ENCODE measurements around the gene MBNL2. TPM values are rescaled to one million over a fixed set of nuclear protein-coding genes. Genes with fewer than 3 reads are reported as not detected.
A peak's percentile ranks its signal among the peaks of the same experiment; 100 is the strongest.

MBNL2 gene
- total RNA-seq, 4 donors from 2014 or later, result 113 to 129 (median 118) TPM

DNA sequence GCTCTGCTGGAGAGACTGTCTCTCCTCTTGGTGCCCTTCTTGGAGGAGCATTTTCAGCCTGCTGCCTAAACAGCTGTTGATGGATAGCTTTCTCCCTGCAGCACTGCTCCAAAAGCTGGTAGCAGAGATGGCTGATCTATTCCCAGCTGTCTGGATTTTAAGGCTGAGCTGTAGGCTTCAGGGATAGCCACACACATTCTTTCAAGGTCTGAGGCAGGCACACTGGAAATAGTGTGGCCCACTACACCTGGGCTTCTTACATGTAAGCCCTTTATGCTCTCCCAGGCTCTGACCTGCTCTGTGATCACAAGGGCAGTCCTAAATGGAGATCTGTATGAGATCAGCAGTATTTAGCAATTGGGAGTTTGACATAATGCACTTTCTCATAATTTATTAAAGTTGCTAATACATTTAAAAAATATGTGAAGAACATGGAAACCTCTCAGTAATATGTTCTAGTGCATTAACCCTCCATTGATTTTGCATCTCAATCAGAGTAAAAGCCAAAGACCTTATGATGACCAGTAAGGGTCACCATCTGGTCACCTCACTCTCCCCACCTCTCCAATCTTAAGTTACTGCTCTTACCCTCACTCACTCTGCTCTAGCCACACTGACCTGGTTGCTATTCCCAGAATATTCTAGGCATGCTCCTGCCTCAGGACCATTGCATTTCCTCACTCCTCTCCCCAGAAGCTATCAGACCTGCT, 91.6 kb downstream of the MBNL2 start:
- no peak for ATAC-seq
- TF ChIP-seq EP300 (IDR thresholded peaks at IDR 0.05) (no peak), POLR2AphosphoS5 (IDR thresholded peaks at IDR 0.05) (no peak), POLR2A (IDR thresholded peaks at IDR 0.05) (no peak)
- TF ChIP-seq, protein P1, sequence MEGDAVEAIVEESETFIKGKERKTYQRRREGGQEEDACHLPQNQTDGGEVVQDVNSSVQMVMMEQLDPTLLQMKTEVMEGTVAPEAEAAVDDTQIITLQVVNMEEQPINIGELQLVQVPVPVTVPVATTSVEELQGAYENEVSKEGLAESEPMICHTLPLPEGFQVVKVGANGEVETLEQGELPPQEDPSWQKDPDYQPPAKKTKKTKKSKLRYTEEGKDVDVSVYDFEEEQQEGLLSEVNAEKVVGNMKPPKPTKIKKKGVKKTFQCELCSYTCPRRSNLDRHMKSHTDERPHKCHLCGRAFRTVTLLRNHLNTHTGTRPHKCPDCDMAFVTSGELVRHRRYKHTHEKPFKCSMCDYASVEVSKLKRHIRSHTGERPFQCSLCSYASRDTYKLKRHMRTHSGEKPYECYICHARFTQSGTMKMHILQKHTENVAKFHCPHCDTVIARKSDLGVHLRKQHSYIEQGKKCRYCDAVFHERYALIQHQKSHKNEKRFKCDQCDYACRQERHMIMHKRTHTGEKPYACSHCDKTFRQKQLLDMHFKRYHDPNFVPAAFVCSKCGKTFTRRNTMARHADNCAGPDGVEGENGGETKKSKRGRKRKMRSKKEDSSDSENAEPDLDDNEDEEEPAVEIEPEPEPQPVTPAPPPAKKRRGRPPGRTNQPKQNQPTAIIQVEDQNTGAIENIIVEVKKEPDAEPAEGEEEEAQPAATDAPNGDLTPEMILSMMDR (IDR thresholded peaks at IDR 0.05), result no peak
- H3K36me3 ChIP-seq, result no peaks in the 10 kb centered on the region
- no peak overlapping the region for H3K27ac ChIP-seq
- H3K9me3 ChIP-seq, result no peaks in the 10 kb centered on the region
- H3K4me3 ChIP-seq, result no peak overlapping the region
- H3K4me1 ChIP-seq, result peaks cover 0 to 91% (median 23%) of the 10 kb centered on the region in 3 donors
- no peaks in the 10 kb centered on the region for H3K27me3 ChIP-seq

DNA sequence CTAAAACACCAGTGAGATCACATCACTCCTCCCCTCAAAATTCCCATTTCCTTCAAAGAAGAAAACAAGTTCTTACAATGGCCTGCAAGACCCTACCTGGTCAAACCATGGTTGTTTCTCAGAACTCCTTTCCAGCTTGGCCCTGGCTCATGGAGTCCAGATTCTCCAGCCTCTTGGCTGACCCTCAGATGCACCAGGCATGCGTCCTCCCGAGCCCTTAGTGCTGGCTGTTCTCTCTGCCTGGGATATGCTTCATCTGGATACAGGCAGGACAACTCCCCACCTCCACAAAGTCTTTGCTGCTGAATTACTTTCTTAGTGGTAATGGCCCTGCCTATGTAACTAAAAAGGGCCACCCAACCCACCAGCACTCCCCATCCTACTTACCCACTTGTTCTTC, 94.3 kb downstream of the MBNL2 start:
- peak overlapping the region in 3 of 4 donors; percentile 30 to 61 (median 56) for H3K27ac ChIP-seq
- no peak for ATAC-seq
- peaks cover 0 to 95% (median 29%) of the 10 kb centered on the region in 3 donors for H3K4me1 ChIP-seq
- no peak overlapping the region for H3K4me3 ChIP-seq
- WGBS, 2 donors (ENCODE audit: low coverage in 1 of 2), result no CpG with 5 or more reads among the region's 2 CpGs
- TF ChIP-seq POLR2AphosphoS5 (IDR thresholded peaks at IDR 0.05) (peak; percentile 4), EP300 (IDR thresholded peaks at IDR 0.05) (no peak)
- TF ChIP-seq, protein P1 (IDR thresholded peaks at IDR 0.05), result no peak
- H3K36me3 ChIP-seq, result no peaks in the 10 kb centered on the region
- H3K9me3 ChIP-seq, result no peaks in the 10 kb centered on the region
- H3K27me3 ChIP-seq, result no peaks in the 10 kb centered on the region

GRCh38 chr13:97317933-97318332, 95.8 kb downstream of the MBNL2 start:
- no peak overlapping the region for H3K4me3 ChIP-seq
- H3K27me3 ChIP-seq, result no peaks in the 10 kb centered on the region
- TF ChIP-seq EP300 (IDR thresholded peaks at IDR 0.05) (no peak), POLR2A (IDR thresholded peaks at IDR 0.05) (no peak), POLR2AphosphoS5 (IDR thresholded peaks at IDR 0.05) (no peak)
- TF ChIP-seq, protein P1 (IDR thresholded peaks at IDR 0.05), result no peak
- H3K9me3 ChIP-seq, result no peaks in the 10 kb centered on the region
- WGBS, 2 donors (ENCODE audit: low coverage in 1 of 2), result 60 to 67% methylated on average over 1 of the region's 1 CpG
- H3K27ac ChIP-seq, result peak overlapping the region in 2 of 4 donors; percentile 75
- no peaks in the 10 kb centered on the region for H3K36me3 ChIP-seq
- no peak for ATAC-seq
- peaks cover 10 to 99% (median 39%) of the 10 kb centered on the region in 3 donors for H3K4me1 ChIP-seq

- peaks cover 12 to 99% (median 44%) of the 10 kb centered on the region in 3 donors for H3K4me1 ChIP-seq
- no peaks in the 10 kb centered on the region for H3K9me3 ChIP-seq
- no peaks in the 10 kb centered on the region for H3K36me3 ChIP-seq
- ATAC-seq, result no peak
- no peak overlapping the region for H3K4me3 ChIP-seq
- WGBS, 2 donors (ENCODE audit: low coverage in 1 of 2), result 90% methylated on average over 2 of the region's 2 CpGs; no CpG with 5 or more reads in 1 of the 2 donors
- no peak for TF ChIP-seq POLR2AphosphoS5 (IDR thresholded peaks at IDR 0.05)
- TF ChIP-seq, protein P1 (IDR thresholded peaks at IDR 0.05), result no peak
- TF ChIP-seq EP300 (IDR thresholded peaks at IDR 0.05), result no peak
- no peak for TF ChIP-seq POLR2A (IDR thresholded peaks at IDR 0.05)
- no peaks in the 10 kb centered on the region for H3K27me3 ChIP-seq
- peak overlapping the region in 3 of 4 donors; percentile 68 to 75 (median 75) for H3K27ac ChIP-seq
Observed at GRCh38 chr13:97318532-97318931, 96.4 kb downstream of the MBNL2 start.

DNA sequence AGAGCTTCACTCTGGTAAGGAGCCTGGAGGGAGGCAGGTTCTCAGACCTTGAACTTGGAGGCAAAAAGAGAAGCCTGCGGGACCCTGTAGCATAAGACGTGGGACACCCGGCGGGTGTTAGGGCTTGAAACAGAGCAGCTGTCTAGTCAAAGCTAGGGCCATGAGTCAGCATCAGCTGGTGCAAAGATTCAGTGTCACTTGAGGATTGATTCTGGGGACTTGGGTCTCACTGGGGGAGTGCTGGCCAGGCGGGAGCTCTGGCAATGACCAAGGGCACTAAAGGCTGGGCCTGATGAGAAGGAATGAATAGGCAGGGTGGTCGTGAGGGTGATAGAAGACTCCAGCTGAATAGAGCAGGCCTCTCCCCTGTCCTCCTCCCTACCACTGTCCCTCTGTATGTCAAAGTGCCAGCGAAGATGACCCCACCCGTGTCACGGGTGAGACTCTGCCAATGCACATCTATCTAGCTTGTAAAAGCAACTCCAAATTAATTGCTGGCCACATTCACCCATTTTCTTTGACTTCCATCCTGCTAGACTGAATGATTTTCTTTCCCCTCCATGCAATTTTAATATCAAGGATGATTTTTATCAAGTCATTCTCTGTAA, 97.1 kb downstream of the MBNL2 start:
- H3K36me3 ChIP-seq, result no peaks in the 10 kb centered on the region
- peak overlapping the region in 3 of 4 donors; percentile 68 to 75 (median 75) for H3K27ac ChIP-seq
- ATAC-seq, result peak; percentile 71
- WGBS, 2 donors (ENCODE audit: low coverage in 1 of 2), result 38 to 46% methylated on average over 5 to 8 of the region's 9 CpGs
- H3K4me3 ChIP-seq, result no peak overlapping the region
- H3K27me3 ChIP-seq, result no peaks in the 10 kb centered on the region
- peaks cover 12 to 99% (median 44%) of the 10 kb centered on the region in 3 donors for H3K4me1 ChIP-seq
- no peaks in the 10 kb centered on the region for H3K9me3 ChIP-seq
- TF ChIP-seq POLR2A (IDR thresholded peaks at IDR 0.05) (no peak), EP300 (IDR thresholded peaks at IDR 0.05) (no peak), POLR2AphosphoS5 (IDR thresholded peaks at IDR 0.05) (no peak)
- TF ChIP-seq, protein P1 (IDR thresholded peaks at IDR 0.05), result no peak
